ENCODE results near the gene GATAD1.
"Not testable (repeated sequence)": the region's sequence is repeated elsewhere in the genome, so short reads cannot be mapped to it uniquely, and the experiment has no call there.

The GATAD1 gene, protein sequence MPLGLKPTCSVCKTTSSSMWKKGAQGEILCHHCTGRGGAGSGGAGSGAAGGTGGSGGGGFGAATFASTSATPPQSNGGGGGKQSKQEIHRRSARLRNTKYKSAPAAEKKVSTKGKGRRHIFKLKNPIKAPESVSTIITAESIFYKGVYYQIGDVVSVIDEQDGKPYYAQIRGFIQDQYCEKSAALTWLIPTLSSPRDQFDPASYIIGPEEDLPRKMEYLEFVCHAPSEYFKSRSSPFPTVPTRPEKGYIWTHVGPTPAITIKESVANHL

DNA sequence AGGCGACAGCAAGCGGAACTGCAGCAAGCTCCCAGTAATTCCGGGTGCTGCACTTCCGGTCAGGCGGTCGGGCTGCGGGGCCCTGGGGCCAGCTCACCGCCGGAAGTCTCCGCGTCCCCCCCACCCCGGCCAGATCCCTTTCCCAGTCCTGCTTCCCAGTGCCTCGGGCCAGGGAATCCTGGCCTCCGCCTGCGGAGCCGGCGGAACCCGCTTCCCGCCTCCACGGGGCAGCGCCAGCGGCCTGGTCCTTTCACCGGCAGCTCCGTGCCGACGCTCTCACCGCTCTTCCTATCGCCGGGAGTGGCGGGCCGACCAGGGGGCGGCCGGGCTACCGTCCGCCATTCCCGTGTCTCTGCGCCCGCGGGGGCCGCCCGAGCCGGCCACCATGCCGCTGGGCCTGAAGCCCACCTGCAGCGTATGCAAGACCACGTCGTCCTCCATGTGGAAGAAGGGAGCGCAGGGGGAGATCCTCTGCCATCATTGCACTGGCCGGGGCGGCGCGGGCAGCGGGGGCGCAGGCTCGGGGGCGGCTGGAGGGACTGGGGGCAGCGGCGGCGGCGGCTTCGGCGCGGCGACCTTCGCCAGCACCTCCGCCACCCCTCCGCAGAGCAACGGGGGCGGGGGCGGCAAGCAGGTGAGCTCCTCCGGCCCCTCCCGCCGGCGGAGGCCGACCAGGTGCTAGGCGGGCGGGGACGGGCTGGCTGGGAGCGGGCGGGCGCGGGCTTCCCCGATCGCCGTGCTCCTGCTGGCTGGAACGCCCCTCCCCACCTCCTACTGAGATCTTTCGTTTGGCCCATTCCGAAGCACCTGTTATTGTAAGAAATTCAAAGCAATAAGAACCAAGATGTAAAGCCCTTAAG, at the start of gene GATAD1:
TSS of gene GATAD1 (plus strand) at position 138 of the 860 bp plus-strand sequence. CDS start at position 386, 248 bp downstream.
- DNase-seq: peak; percentile 84

DNA sequence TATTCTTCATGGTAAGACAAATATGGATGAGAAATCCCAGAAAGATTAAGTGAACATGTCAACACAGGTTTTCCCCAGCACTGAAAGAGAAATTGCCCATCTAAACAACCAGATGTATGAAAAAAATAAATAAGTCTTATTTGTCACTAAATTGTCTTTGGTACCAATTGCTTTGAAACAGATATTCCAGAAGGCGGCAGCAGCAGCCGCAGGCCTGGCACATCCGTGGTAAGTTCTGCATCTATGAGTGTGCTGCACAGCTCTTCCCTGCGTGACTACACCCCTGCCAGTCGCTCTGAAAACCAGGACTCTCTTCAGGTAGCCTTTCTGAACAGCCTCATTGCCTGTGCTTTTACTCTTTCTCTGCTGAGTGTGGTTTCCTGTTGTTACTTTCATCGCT, 49.7 kb upstream of the GATAD1 start:
- DNase-seq: no peak

DNA sequence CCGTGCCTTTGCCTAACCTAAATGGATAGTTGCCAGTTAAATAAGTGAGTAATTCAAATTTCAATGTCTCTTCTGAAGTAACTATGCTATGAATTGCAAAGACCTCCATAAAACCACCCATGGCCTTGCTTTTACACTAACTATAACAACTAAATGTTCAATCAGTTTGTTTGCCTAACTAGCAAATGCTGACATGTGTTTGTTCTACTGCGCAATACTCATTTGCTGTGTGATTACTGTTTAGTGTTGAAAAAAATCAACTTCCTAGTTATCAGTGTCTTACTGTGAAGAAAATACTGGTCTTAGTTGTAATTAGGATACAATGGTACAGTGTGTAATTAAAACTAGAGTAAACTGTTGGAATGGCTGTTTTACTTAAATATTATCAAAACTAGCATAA, 47.3 kb upstream of the GATAD1 start:
- no peak for DNase-seq

DNA sequence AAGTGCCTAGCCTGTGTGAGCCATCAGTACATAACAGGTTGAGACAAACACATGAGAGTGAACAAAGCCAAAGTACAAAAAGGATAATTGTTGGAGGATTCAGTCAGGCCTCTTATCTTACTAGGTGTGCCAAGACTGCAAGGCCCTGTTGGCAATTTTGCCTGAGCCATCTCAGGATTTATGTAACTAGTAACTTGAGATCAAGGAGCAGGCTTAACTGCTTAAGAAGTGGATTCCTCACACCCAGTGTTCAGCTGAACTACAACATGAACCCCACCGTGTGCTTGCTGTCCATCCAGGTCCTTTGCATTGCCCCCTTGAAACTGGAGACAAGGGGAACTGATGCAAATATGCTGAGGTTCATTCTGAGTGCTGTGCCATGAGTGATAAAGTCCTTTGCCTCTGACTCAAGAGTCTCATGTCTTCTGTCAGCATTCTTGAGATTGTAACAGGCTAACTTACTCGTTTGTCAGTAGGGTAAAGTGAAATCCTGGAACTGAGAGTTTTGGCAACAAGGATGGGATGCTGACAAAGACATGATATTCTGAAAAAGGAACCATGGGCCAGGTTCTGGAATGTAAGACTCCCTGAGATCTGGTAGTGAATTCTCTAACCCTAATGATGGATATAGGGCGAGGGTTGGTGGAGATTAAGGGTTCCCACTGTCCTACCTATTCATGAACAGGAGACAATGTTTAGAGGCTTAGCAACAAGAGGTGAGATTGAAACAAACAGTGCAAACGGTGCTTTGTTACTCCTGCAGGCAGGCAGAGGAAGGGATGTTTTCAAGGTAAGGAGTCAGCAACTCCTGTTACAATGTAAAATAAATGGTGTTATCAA, 44.1 kb upstream of the GATAD1 start:
- no peak for DNase-seq

DNA sequence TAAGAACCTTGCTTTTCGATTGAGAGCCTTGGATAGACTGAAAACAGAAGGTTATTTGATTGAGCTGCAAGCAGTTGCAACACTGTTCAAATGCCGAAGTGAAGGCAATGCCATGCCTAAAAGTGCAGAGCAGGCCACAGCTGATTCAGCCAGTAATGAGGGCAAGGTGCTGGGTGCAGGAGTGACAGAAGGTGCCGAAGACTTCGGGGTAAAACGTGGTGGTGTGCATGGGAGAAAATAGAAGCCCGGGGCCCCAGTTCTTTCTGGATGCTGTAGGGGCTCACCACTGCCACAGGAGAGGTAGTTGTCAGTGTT, 43.6 kb upstream of the GATAD1 start:
- DNase-seq: no peak

DNA sequence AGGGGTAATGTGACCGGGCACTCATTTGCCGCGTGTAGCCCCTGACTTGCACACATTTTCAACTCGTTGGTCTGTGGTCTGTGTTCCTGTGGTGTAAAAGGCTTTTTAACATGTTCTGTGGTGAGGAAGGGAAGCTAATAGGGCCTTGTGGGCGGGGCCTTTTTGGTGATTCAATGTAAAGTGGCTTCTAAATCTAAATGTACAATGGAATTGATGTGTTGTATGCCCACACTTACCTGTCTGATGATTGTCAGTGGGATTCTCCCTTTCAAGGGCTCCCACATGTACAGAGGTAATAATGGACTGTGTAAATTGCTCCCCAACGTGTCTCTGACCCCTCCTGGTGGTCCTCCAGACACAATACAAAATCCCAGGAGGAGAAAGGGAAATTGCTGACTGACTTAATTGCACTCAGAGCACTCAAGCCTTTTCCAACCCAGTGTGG, 43.1 kb upstream of the GATAD1 start:
- no peak for DNase-seq

DNA sequence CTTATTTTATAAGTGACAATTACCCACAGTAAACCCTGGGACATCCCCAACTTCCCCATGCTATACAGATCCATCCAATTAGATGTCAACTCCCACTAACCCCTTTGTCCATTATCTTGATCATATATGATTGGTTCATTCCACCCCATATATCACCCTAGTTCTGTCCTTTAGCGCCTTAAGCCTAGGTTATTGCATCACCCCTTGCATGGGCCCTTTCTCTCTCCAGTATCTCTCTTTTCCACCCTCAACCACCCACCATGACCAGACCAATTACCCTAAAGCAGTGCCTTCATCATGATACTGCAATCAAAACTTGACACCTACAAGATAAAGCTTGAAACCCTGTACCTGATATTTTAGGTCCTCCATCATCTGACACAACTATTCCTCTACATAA, 37.9 kb upstream of the GATAD1 start:
- DNase-seq: no peak

DNA sequence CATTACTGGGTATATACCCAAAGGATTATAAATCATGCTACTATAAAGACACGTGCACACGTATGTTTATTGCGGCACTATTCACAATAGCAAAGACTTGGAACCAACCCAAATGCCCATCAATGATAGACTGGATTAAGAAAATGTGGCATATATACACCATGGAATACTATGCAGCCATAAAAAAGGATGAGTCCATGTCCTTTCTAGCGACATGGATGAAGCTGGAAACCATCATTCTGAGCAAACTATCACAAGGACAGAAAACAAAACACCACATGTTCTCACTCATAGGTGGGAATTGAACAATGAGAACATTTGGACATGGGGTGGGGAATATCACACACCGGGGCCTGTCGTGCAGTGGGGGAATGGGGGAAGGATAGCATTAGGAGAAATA, 37.1 kb upstream of the GATAD1 start:
- not testable (repeated sequence) for DNase-seq

DNA sequence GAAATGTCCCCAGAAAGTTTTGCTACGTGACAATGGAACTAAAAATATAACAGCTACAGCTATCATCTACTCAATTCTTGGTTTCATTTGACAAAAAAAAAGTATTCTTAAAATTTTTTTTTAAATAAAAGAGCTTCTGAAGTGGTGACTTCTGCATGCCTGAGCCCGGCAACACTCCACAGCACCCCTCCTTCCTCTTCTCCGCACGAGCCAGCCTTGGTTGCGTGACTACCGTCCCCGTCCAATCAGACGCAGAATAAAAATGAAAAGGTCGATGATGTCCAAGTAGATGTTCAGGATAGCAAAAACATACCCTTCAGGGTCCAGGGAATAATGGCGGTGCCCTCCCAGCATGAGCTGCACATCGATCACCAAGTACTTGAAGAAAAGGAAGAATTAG, 34.5 kb upstream of the GATAD1 start:
- DNase-seq: no peak

DNA sequence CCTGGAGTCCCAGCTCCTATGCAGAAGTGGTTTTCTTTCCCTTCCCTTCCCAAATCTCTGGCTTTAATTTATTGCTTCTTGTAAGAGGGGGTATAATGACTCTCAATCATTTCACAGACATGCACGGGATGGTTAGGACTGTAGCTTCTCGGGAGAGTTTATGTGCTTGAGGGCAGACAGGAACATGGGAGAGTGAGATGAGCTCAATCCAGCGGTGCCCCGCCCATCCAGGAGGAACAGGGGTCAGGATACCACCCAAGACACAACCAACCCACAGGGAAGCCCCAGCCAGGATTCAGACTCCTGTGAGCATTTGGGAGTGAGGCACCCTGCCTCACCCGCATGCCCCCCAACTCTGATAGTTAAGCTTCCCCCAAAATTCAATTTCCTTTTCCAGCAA, 33.7 kb upstream of the GATAD1 start:
- DNase-seq: no peak

DNA sequence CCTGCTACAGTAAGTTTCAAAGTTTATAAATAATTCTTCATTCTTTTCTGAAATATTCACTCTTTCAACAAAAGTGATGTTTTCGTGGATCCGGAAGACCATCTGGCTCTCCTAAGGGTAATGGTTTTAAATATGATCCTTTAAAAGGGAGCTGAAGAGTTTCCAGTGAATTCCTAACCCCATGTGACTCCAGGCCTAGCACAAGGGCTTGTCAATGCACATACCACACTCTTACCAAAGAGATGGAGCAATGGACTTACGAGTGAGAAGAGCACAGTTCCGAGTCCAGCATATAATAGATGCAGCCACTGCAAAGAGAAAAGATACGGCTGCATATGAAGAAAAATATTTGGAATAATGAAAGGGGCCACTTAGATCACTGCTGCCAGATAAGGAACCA, 32.1 kb upstream of the GATAD1 start:
- no peak for DNase-seq

DNA sequence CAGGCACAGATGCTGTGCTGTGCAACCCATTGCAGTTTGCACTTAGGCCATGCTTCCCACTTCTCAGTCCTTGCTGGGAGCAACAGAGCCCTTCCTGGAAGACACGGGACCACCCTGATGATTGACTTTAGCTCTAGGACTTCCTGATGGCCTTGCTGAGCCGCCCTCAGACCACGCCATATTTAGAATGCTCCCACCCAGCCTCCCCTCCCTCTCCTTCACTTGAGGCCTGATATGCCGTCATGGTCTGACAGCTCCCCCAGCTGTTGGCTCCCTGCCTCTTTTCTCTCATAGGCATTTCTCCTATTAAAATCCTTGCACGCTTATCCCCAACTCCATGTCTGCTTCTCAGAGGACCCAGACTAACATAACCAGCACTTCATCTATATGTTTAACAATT, 29.4 kb upstream of the GATAD1 start:
- DNase-seq: no peak

DNA sequence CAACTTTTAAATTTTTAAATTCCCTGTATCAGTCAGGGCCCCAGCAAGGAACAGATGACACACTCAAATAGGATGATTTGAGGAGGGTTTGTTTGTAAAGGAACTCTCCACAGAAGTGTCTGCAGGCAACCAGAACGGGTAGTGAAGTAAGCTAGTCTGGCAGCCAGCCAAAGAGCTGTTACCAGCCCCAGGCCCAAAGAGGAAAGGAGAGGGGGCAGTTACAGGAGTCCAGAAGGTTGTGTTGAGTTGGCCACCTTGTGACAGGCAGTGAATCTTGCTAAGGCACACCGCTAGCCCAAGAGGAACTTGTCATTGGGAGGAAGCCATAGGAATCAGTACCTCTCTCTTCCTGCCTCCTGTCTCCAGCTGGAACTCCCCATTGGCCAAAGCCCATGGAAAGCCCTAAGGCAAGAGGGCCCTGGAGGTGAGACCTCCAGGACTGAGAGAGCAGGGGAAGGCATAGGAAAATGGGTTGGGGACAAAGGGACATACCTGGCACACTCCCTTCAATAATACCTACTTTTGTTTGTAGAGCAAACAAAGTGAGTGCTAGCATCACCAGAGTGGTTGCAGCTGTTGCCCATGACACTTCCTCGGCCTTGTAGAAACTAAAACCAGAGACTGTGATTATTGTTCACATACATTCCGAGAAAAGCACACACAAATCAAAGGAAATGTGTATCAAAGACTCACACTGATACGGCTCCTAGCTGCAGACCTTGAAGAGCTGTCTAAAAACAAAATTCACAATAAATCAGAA, 25.4 kb upstream of the GATAD1 start:
- no peak for DNase-seq

DNA sequence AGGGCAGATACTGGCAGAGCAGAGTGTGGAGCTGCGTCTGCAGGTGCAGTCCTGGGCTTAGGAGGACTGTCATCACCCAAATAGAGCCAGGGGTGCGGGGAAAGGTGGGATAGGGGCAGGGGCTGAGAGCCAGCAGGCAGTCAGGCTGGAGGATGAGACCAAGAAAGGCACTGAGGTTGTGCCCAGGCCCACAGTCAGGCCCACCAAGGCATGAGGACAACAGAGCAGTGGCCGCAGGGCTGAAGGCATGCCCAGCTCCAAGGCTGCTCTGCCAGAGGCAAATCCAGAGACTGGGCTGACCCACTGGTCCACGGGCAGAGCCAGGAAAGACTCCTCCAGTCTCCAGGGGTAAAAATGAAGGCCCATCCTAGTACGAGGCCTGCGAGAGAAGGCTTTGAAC, 24.4 kb upstream of the GATAD1 start:
- no peak for DNase-seq

DNA sequence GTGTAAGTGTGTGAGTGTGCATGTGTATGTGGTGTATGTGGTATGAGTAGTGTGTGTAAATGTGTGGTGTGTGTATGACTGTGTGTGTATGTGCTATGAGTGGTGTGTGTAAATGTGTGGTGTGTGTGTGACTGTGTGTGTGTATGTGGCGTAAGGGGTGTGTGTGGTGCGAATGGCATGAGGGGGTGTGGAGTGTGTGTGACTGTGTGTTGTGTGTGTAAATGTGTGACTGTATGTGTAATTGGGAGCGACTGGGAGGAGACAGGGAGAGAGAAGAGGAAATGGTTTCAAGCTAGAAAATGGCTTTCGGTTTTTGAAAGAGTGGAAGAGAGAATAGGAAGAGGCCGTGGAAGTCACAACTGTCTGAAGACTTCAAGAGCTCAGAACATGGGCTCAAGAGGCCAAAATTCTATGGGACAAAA, 23.6 kb upstream of the GATAD1 start:
- DNase-seq: no peak

DNA sequence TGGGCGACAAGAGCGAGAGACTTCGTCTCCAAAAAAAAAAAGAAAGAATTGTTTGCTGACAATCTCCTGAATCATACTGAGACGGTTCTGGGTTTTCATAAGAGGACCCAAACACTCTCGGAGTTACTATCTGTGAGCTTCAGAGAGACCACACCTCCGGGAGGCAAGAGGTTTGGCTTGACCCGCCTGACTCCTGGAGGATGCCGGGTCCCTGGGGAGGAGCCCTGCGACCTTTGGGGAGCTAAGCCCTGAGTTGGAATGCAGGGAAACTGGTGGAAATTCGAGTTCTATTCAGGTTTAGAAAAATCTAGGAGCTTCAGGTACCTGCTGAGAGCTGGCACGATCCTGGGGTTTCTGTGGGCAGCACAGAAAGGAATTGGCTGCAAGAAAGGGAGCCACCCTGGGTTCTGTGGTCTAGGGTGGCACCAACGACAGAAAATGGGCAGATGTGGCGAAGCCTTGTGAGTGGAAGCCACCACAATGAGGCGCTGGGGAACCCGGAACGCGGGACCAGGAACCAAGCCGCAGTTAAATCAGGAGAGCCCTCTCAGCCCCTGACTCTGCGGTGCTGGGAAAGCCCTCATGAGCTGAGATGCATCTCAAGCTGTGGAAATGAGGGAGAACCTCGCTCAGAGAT, 21.9 kb upstream of the GATAD1 start:
- no peak for DNase-seq

DNA sequence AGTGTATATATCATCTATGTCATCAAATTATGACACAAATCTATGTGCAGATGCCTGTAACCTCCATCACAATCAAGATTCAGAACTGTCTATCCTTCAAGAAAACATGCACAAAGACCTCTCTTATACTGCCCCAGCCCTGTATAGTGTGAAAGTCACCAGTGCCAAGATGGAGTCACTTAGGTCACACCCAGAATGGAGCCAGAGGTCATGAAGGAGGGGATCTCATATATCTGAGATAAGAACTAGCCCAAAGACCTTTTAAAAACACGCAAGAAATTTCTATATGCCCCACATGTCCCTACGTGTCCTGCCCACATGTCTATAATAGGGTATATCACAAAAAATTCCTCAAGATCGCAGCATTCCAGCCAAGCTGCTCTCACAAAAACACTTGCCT, 20.1 kb upstream of the GATAD1 start:
- DNase-seq: no peak

DNA sequence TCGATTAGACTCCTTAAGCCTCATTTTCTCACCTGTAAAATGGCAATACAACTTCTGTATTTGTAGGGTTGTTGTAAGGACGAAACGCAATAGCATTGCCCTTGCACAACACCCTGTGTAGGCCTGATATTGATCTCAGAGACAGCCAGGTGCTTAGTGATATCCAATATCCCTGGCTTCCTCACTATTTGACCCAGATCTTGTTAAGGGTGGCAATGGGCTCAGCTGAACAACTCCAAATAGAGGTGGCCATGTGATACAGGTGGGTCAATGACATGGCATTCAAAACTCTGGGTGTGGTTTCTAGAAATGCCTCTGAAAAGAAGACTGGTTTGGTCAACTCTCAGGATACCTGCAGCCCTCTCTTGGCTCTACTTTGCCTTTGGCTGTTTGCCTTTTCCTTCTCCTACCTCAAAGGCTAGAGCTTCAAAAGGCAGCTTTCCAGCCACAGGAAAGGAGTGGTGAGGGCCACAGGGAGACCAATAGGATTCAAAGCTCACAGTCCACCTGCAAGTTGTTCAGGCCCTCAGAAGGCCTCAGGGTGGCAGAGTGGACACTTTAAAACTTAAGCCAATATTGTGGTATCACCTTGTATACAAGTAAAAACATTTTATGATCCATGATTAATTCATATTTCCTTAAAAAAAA, 14.9 kb upstream of the GATAD1 start:
- no peak for DNase-seq

DNA sequence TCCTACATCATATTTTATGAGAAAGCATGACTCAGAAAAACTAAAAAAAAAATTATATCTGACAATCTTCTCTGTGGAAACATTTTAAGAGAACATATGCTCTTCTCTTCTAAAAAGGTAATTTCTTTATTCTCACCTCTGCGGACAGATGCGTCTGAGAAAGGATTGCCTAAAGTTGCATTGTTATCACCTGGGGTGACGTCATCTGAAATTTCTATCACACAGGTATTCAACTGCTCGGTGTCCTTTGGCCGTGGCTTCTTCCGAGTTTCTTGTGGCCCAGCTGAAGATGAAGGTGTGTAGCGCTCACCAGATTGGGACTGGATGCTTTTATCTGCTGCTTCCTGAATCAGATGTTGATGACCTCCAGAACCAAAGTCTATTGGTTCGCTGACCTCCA, 14.3 kb upstream of the GATAD1 start:
- DNase-seq: no peak

DNA sequence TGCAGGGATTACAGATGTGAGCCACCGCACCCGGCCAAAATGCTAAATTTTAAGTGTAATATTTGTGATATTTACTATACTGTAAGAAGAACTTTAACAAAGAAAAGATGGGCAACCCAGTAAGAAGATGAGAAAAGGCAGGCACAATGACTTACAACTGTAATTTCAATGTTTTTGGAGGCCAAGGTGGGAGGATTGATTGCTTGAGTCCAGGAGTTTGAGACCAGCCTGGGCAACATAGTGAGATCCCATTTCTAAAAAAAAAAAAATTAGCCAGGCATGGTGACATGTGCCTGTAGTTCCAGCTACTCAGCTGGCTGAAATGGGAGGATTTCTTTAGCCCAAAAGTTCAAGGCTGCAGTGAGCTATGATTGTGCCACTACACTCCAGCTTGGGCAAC, 11.7 kb upstream of the GATAD1 start:
- no peak for DNase-seq

DNA sequence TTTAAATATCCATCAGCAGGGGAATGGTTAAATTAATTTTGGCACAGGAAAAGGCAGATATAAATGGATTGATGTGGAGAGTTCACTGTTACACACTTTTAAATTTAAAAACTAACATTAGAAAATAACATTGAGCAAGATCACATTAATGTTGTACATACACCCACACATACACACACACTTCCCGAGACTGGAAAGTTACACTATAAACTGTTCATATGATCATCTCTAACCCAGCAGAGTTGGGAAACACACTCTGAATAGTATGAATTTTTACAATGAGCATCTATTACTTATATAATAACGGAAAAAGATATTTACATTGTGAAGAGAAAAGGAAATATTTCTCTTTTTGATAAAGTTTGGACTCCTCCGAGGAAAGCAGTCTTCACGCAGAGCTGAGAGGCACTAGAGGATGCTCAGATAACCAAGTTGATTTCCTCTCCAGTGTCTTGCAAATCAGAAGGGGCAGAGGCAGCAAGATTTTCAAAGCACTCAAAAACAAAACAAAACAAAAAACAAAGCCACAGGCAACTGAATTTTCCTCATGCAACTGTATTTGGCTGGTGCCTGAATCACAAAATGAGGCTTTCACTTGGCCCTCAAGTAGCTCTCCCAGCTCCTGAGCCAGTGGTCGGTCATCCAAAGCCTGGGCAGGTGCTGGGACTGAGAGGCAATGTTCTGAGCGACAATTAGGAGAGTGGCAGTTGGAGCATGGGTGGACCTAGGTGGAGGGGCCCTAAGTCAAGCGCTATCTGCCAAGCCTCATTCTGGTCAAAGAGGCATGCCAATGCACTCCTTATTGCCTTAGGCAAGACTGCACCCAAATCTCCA, 10.5 kb upstream of the GATAD1 start:
- DNase-seq: no peak
